HepG2 (cell line): ENCODE measurements around the gene WTAP.

Source experiments
- CREM ChIP-seq, 2 experiments: sonication (generic) in 1 of 2; formaldehyde crosslinking in 1 of 2; IDR thresholded peaks; 2 replicates each; pipeline versions ENCODE4 v1.4.0 to v1.6.1; 2016 to 2020; ENCODE audit warnings: antibody characterized with exemption in 1 of 2, mild to moderate bottlenecking in 1 of 2, missing genetic modification reagents in 1 of 2
- CTCF ChIP-seq: sonication (generic); formaldehyde crosslinking; IDR thresholded peaks from 2 replicates; pipeline ENCODE4 v1.5.0; 2020; ENCODE audit warnings: mild to moderate bottlenecking, missing genetic modification reagents, moderate library complexity
- E2F1 ChIP-seq: sonication (generic); formaldehyde crosslinking; IDR thresholded peaks from 2 replicates; pipeline ENCODE4 v1.5.0; 2020; ENCODE audit warnings: missing genetic modification reagents
- EP300 ChIP-seq, 3 experiments: sonication (generic) in 1 of 3; formaldehyde crosslinking in 1 of 3; IDR thresholded peaks; 2 replicates each; pipeline versions ENCODE4 v1.5.1 to v1.6.1; 2011 to 2020; ENCODE audit warnings: low read depth in 2 of 3, low read length in 2 of 3, borderline replicate concordance in 1 of 3, improper control_type of control experiment in 1 of 3, mild to moderate bottlenecking in 1 of 3, missing genetic modification reagents in 1 of 3, moderate library complexity in 1 of 3
- GTF2F1 ChIP-seq: fragments of 150-350 bp; IDR thresholded peaks from 2 replicates; pipeline ENCODE4 v1.6.1; 2014; ENCODE audit warnings: low read length
- HNRNPLL ChIP-seq: fragments of 200-400 bp; formaldehyde crosslinking; IDR thresholded peaks from 2 replicates; pipeline ENCODE4 v1.6.1; 2017; ENCODE audit warnings: mild to moderate bottlenecking, low read depth, low read length; ENCODE audit not compliant: poor library complexity, severe bottlenecking
- JUND ChIP-seq: sonication (generic); formaldehyde crosslinking; IDR thresholded peaks from 2 replicates; pipeline ENCODE4 v1.8.0; 2022; ENCODE audit warnings: mild to moderate bottlenecking, missing genetic modification reagents
- MATR3 ChIP-seq: sonication (generic); formaldehyde crosslinking; IDR thresholded peaks from 2 replicates; pipeline ENCODE4 v1.4.0; 2020; ENCODE audit warnings: missing genetic modification reagents
- SNAPC5 ChIP-seq: sonication (generic); formaldehyde crosslinking; IDR thresholded peaks from 2 replicates; pipeline ENCODE4 v1.8.1; 2023; ENCODE audit warnings: mild to moderate bottlenecking, missing genetic modification reagents, borderline replicate concordance
- TCF7L2 ChIP-seq: IDR thresholded peaks from 2 replicates; pipeline ENCODE4 v1.6.1; 2011; ENCODE audit warnings: mild to moderate bottlenecking, low read depth, low read length, moderate library complexity
- ZFX ChIP-seq: sonication (generic); formaldehyde crosslinking; IDR thresholded peaks from 2 replicates; pipeline ENCODE4 v1.4.0; 2020; ENCODE audit warnings: mild to moderate bottlenecking, low read depth, missing genetic modification reagents, moderate library complexity
- ZHX2 ChIP-seq, 2 experiments: sonication (generic) in 1 of 2; formaldehyde crosslinking in 1 of 2; IDR thresholded peaks; 2 replicates each; pipeline versions ENCODE4 v1.6.1 to v1.9.0; 2014 to 2022; ENCODE audit warnings: antibody characterized with exemption in 1 of 2, borderline replicate concordance in 1 of 2, inconsistent platforms in 1 of 2, low read depth in 1 of 2, missing genetic modification reagents in 1 of 2
- ZNF17 ChIP-seq: sonication (generic); formaldehyde crosslinking; IDR thresholded peaks from 2 replicates; pipeline ENCODE4 v1.5.0; 2020; ENCODE audit warnings: mild to moderate bottlenecking, missing genetic modification reagents
- ZNF615 ChIP-seq: sonication (generic); formaldehyde crosslinking; IDR thresholded peaks from 2 replicates; pipeline ENCODE4 v1.5.0; 2020; ENCODE audit warnings: mild to moderate bottlenecking, missing genetic modification reagents, borderline replicate concordance

- TF ChIP-seq CREM (IDR thresholded peaks at IDR 0.05) (peak; percentile 81), CREM (CRISPR knock-in tag; IDR thresholded peaks at IDR 0.05) (no peak), ZHX2 (IDR thresholded peaks at IDR 0.05; ENCODE audit: low read depth) (no peak), ZHX2 (CRISPR knock-in tag; IDR thresholded peaks at IDR 0.05; ENCODE audit: borderline replicate concordance) (0 out of 2 replicates have a peak, but pooled peaks have one; percentile 43), CTCF (CRISPR knock-in tag) (no peak), MATR3 (CRISPR knock-in tag) (no peak), HNRNPLL (peak; percentile 97), E2F1 (no peak), EP300 (IDR thresholded peaks at IDR 0.05; ENCODE audit: low read depth in 2 of 2, low read length in 2 of 2) (no peak), EP300 (CRISPR knock-in tag; IDR thresholded peaks at IDR 0.05; ENCODE audit: borderline replicate concordance) (no peak), JUND (CRISPR knock-in tag) (no peak), ZNF17 (CRISPR knock-in tag) (no peak), ZNF615 (CRISPR knock-in tag) (peak; percentile 8; the same call in 1 of the 2 replicates), TCF7L2 (no peak), GTF2F1 (0 out of 2 replicates have a peak, but pooled peaks have one; percentile 30), SNAPC5 (CRISPR knock-in tag) (no peak), ZFX (CRISPR knock-in tag) (peak; percentile 48)
These were observed 63.0 kb downstream of the WTAP start, which contains the start of gene MRPL18 for GRCh38 chr6:159790149-159790955.
